Kidney epithelial cell (primary cell): ENCODE results near the gene SPAG16. TPM values are rescaled to one million over a fixed set of nuclear protein-coding genes. Genes with fewer than 3 reads are reported as not detected.

Experiments
- DNase-seq: peaks from one replicate; pipeline ENCODE4 v3.0.0-alpha.2; 2010; ENCODE audit warnings: low read depth
- H3K27me3 ChIP-seq: 2 replicates; pipeline ENCODE4 v1.6.0; 2011; ENCODE audit warnings: low read length; ENCODE audit not compliant: control insufficient read depth, insufficient read depth
- H3K36me3 ChIP-seq: 2 replicates; pipeline ENCODE4 v1.5.1; 2011; ENCODE audit warnings: low read length; ENCODE audit not compliant: control insufficient read depth, insufficient read depth
- H3K4me3 ChIP-seq: 2 replicates; pipeline ENCODE4 v1.5.1; 2011; ENCODE audit warnings: low read depth, mild to moderate bottlenecking, control low read depth, low read length
- total RNA-seq: library from RNA; depleted of rRNA; stranded (reverse); fragments of >200 nt; gene quantifications from 2 replicates; pipeline ENCODE4 v1.2.3, GENCODE V29; 2015
- TF ChIP-seq, protein P1 (sequence below): IDR thresholded peaks from 2 replicates; pipeline ENCODE4 v1.5.1; 2011; ENCODE audit warnings: mild to moderate bottlenecking, moderate library complexity, low read length, control low read depth, inconsistent platforms; ENCODE audit not compliant: insufficient read depth, poor library complexity, severe bottlenecking

SPAG16 gene
- total RNA-seq, 1 donor from 2014 or later: 16.1 TPM

- TF ChIP-seq, protein P1, sequence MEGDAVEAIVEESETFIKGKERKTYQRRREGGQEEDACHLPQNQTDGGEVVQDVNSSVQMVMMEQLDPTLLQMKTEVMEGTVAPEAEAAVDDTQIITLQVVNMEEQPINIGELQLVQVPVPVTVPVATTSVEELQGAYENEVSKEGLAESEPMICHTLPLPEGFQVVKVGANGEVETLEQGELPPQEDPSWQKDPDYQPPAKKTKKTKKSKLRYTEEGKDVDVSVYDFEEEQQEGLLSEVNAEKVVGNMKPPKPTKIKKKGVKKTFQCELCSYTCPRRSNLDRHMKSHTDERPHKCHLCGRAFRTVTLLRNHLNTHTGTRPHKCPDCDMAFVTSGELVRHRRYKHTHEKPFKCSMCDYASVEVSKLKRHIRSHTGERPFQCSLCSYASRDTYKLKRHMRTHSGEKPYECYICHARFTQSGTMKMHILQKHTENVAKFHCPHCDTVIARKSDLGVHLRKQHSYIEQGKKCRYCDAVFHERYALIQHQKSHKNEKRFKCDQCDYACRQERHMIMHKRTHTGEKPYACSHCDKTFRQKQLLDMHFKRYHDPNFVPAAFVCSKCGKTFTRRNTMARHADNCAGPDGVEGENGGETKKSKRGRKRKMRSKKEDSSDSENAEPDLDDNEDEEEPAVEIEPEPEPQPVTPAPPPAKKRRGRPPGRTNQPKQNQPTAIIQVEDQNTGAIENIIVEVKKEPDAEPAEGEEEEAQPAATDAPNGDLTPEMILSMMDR: no peak
These were observed 482.2 kb downstream of the SPAG16 start for GRCh38 chr2:213766465-213766901.

GRCh38 chr2:213787869-213788268, 503.6 kb downstream of the SPAG16 start:
- Histone ChIP-seq H3K4me3 (no peak overlapping the region), H3K27me3 (no peaks in the 10 kb centered on the region), H3K36me3 (no peaks in the 10 kb centered on the region)
- TF ChIP-seq, protein P1: no peak
- no peak for DNase-seq

More at GRCh38 chr2:213766465-213766901, 482.2 kb downstream of the SPAG16 start:
- H3K36me3 ChIP-seq: no peaks in the 10 kb centered on the region
- no peak overlapping the region for H3K4me3 ChIP-seq
- H3K27me3 ChIP-seq: no peaks in the 10 kb centered on the region
- DNase-seq: no peak

GRCh38 chr2:213789940-213790339, 505.7 kb downstream of the SPAG16 start:
- Histone ChIP-seq H3K4me3 (no peak overlapping the region), H3K36me3 (no peaks in the 10 kb centered on the region), H3K27me3 (no peaks in the 10 kb centered on the region)
- DNase-seq: no peak
- TF ChIP-seq, protein P1: no peak

GRCh38 chr2:213792045-213792444, 507.8 kb downstream of the SPAG16 start:
- no peaks in the 10 kb centered on the region for H3K36me3 ChIP-seq
- TF ChIP-seq, protein P1: no peak

GRCh38 chr2:213806125-213806726, 522.0 kb downstream of the SPAG16 start:
- no peak for DNase-seq
- no peaks in the 10 kb centered on the region for H3K27me3 ChIP-seq
- no peaks in the 10 kb centered on the region for H3K36me3 ChIP-seq
- H3K4me3 ChIP-seq: no peak overlapping the region
- TF ChIP-seq, protein P1: peak; percentile 16

More at GRCh38 chr2:213792045-213792444, 507.8 kb downstream of the SPAG16 start:
- no peaks in the 10 kb centered on the region for H3K27me3 ChIP-seq
- no peak for DNase-seq
- no peak overlapping the region for H3K4me3 ChIP-seq

DNA sequence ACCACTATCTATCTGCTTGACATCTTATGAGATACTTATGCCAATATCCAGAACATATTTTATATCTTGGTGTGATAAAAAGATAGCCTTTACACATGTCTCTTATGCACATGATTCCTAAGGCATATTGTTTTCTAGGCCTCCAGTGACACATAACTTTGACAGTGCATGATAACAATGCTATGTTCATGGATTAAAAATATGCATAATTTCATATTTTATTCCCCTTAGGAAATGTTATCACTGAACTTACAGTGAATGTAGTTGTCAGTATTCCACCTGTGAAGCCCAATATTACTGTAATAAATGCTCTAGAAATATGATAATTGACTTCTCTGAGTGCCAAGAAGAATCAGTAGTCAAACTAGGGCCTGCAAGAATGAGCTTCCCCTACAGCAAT, 532.3 kb downstream of the SPAG16 start:
- TF ChIP-seq, protein P1: no peak
- Histone ChIP-seq H3K4me3 (no peak overlapping the region), H3K27me3 (no peaks in the 10 kb centered on the region), H3K36me3 (no peaks in the 10 kb centered on the region)
- no peak for DNase-seq
